Liver (tissue), 9 donors: ENCODE data around the gene POC1A. TPM values are rescaled to one million over a fixed set of nuclear protein-coding genes. Genes with fewer than 3 reads are reported as not detected.

ENCODE experiments used
- DNase-seq: peaks from one replicate; pipeline ENCODE4 v3.0.0-alpha.2; 2017; ENCODE audit warnings: low spot score
- H3K27ac ChIP-seq, 2 donors: one replicate each; pipeline ENCODE4 v1.7.0; 2013; ENCODE audit warnings: inconsistent platforms in 2 of 2, low read length in 2 of 2, control low read depth in 1 of 2, low read depth in 1 of 2, mild to moderate bottlenecking in 1 of 2
- H3K27me3 ChIP-seq, 4 donors: one replicate each; pipeline versions ENCODE4 v1.6.1 to v1.7.0; 2013; ENCODE audit warnings: low read length in 3 of 4, inconsistent platforms in 1 of 4, mild to moderate bottlenecking in 1 of 4, moderate library complexity in 1 of 4; ENCODE audit not compliant: control insufficient read depth in 4 of 4, insufficient read depth in 4 of 4
- H3K36me3 ChIP-seq, 4 donors: one replicate each; pipeline versions ENCODE4 v1.6.1 to v1.7.0; 2013; ENCODE audit warnings: low read length in 3 of 4, mild to moderate bottlenecking in 3 of 4, low read depth in 1 of 4, moderate library complexity in 1 of 4; ENCODE audit not compliant: control insufficient read depth in 4 of 4, insufficient read depth in 3 of 4
- H3K4me1 ChIP-seq, 4 donors: one replicate each; pipeline versions ENCODE4 v1.6.1 to v1.7.0; 2013; ENCODE audit warnings: low read length in 3 of 4, mild to moderate bottlenecking in 3 of 4, moderate library complexity in 1 of 4; ENCODE audit not compliant: control insufficient read depth in 4 of 4, insufficient read depth in 4 of 4
- H3K4me3 ChIP-seq, 3 donors: one replicate each; pipeline versions ENCODE4 v1.6.1 to v1.7.0; 2013; ENCODE audit warnings: low read length in 3 of 3, control low read depth in 1 of 3, low read depth in 1 of 3, mild to moderate bottlenecking in 1 of 3
- H3K9ac ChIP-seq, 2 donors: one replicate each; pipeline ENCODE4 v1.7.0; 2013; ENCODE audit warnings: low read length in 2 of 2, mild to moderate bottlenecking in 2 of 2, moderate library complexity in 2 of 2, control low read depth in 1 of 2, low read depth in 1 of 2
- H3K9me3 ChIP-seq, 4 donors: one replicate each; pipeline versions ENCODE4 v1.6.1 to v1.7.0; 2013; ENCODE audit warnings: low read length in 3 of 4; ENCODE audit not compliant: control insufficient read depth in 4 of 4
- ATF3 ChIP-seq: IDR thresholded peaks from 2 replicates; pipeline ENCODE4 v1.6.1; 2016; ENCODE audit warnings: antibody characterized with exemption
- CTCF ChIP-seq: fragments of 150-350 bp; IDR thresholded peaks from 2 replicates; pipeline ENCODE4 v1.5.1; 2017; ENCODE audit warnings: improper control_type of control experiment, low read depth, low read length; ENCODE audit not compliant: missing input control
- EGR1 ChIP-seq, 2 donors: IDR thresholded peaks; 2 replicates each; pipeline ENCODE4 v1.6.1; 2016 to 2018; ENCODE audit warnings: antibody characterized with exemption in 2 of 2, low read depth in 2 of 2
- FOXA1 ChIP-seq: IDR thresholded peaks from 2 replicates; pipeline ENCODE4 v1.6.1; 2016; ENCODE audit warnings: antibody characterized with exemption
- FOXA2 ChIP-seq: IDR thresholded peaks from 2 replicates; pipeline ENCODE4 v1.6.1; 2016; ENCODE audit warnings: antibody characterized with exemption
- GABPA ChIP-seq, 2 donors: IDR thresholded peaks in 1 of 2; conservative IDR thresholded peaks in 1 of 2; 2 replicates each; pipeline ENCODE4 v1.6.1; 2016; ENCODE audit warnings: antibody characterized with exemption in 2 of 2, mild to moderate bottlenecking in 1 of 2, moderate library complexity in 1 of 2
- HNF4A ChIP-seq, 2 donors: conservative IDR thresholded peaks; 2 replicates each; pipeline ENCODE4 v1.6.1; 2016; ENCODE audit warnings: antibody characterized with exemption in 2 of 2, mild to moderate bottlenecking in 2 of 2
- HNF4G ChIP-seq: IDR thresholded peaks from 2 replicates; pipeline ENCODE4 v1.6.1; 2016; ENCODE audit warnings: antibody characterized with exemption
- JUND ChIP-seq, 2 donors: IDR thresholded peaks; 2 replicates each; pipeline ENCODE4 v1.6.1; 2016; ENCODE audit warnings: antibody characterized with exemption in 2 of 2
- MAX ChIP-seq: IDR thresholded peaks from 2 replicates; pipeline ENCODE4 v1.6.1; 2016; ENCODE audit warnings: antibody characterized with exemption
- NR2F2 ChIP-seq: IDR thresholded peaks from 2 replicates; pipeline ENCODE4 v1.6.1; 2016; ENCODE audit warnings: antibody characterized with exemption
- RAD21 ChIP-seq, 2 donors: IDR thresholded peaks; 2 replicates each; pipeline ENCODE4 v1.6.1; 2016; ENCODE audit warnings: antibody characterized with exemption in 2 of 2, mild to moderate bottlenecking in 2 of 2
- REST ChIP-seq: IDR thresholded peaks from 2 replicates; pipeline ENCODE4 v1.6.1; 2016; ENCODE audit warnings: antibody characterized with exemption, mild to moderate bottlenecking
- RXRA ChIP-seq, 2 donors: IDR thresholded peaks; 2 replicates each; pipeline ENCODE4 v1.6.1; 2017 to 2018; ENCODE audit warnings: antibody characterized with exemption in 2 of 2, mild to moderate bottlenecking in 1 of 2
- SP1 ChIP-seq: IDR thresholded peaks from 2 replicates; pipeline ENCODE4 v1.6.1; 2018; ENCODE audit warnings: antibody characterized with exemption, mild to moderate bottlenecking
- TAF1 ChIP-seq: conservative IDR thresholded peaks from 2 replicates; pipeline ENCODE4 v1.6.1; 2016; ENCODE audit warnings: antibody characterized with exemption, mild to moderate bottlenecking
- YY1 ChIP-seq: IDR thresholded peaks from 2 replicates; pipeline ENCODE4 v1.6.1; 2016; ENCODE audit warnings: antibody characterized with exemption, mild to moderate bottlenecking
- ZBTB33 ChIP-seq: IDR thresholded peaks from 2 replicates; pipeline ENCODE4 v1.6.1; 2016; ENCODE audit warnings: antibody characterized with exemption
- WGBS: extraction: QIAGEN DNeasy Blood & Tissue Kit; methylation state at CpG from one replicate; pipeline ENCODE4 v1.1.7; 2013; 5-methylcytosine and 5-hydroxymethylcytosine counted together
- polyA plus RNA-seq, 2 donors: library from polyadenylated mRNA; stranded (reverse) in 1 of 2; unstranded in 1 of 2; fragments of 200-250 nt in 1 of 2; fragments of >200 nt in 1 of 2; fragmentation: Nextera tagmentation in 1 of 2; extraction: Ambion mirVana in 1 of 2; gene quantifications; one replicate each; pipeline versions ENCODE4 v1.2.1 to v1.2.3, GENCODE V29; 2013 to 2015
- total RNA-seq, 2 donors: library from RNA; depleted of rRNA; stranded (reverse); fragments of >200 nt; gene quantifications; one replicate each; pipeline ENCODE4 v1.2.3, GENCODE V29; 2014
- donor health status: healthy.
- donor health status: healthy.
- donor health status: healthy.
- donor health status: healthy.
- donor health status: healthy.

POC1A gene
- total and polyA plus RNA-seq, 4 donors: 1.4 to 12.7 (median 4.8) TPM

- no peak for TF ChIP-seq HNF4A (conservative IDR thresholded peaks at IDR 0.05)
- no peak for TF ChIP-seq REST
- no peak for TF ChIP-seq YY1
- TF ChIP-seq JUND (IDR thresholded peaks at IDR 0.05): no peak
- H3K27ac ChIP-seq: peak overlapping the region; percentile 65 to 72
- no peaks in the 10 kb centered on the region for H3K9me3 ChIP-seq
- H3K27me3 ChIP-seq: no peaks in the 10 kb centered on the region
- H3K9ac ChIP-seq: peak overlapping the region; percentile 4 to 89
- peaks cover 10 to 46% (median 41%) of the 10 kb centered on the region in 4 donors for H3K36me3 ChIP-seq
- peak overlapping the region; percentile 55 to 82 (median 74) for H3K4me3 ChIP-seq
- WGBS: 72% methylated on average over 5 of the region's 5 CpGs
- no peak for DNase-seq
- H3K4me1 ChIP-seq: peaks cover 10 to 71% (median 47%) of the 10 kb centered on the region in 4 donors
These were observed 46.9 kb upstream of the POC1A start for GRCh38 chr3:52200981-52201679.

GRCh38 chr3:52198643-52199608, 44.7 kb upstream of the POC1A start:
- Histone ChIP-seq H3K4me1 (peaks cover 10 to 49% (median 37%) of the 10 kb centered on the region in 4 donors), H3K36me3 (peaks cover 6 to 24% (median 21%) of the 10 kb centered on the region in 4 donors), H3K9me3 (no peaks in the 10 kb centered on the region), H3K27me3 (no peaks in the 10 kb centered on the region), H3K9ac (peak overlapping the region; percentile 77 to 94), H3K4me3 (peak overlapping the region; percentile 74 to 95 (median 82)), H3K27ac (peak overlapping the region; percentile 72 to 83)
- TF ChIP-seq JUND (IDR thresholded peaks at IDR 0.05): no peak
- no peak for TF ChIP-seq RAD21 (IDR thresholded peaks at IDR 0.05)
- peak; percentile 17 for TF ChIP-seq NR2F2
- TF ChIP-seq FOXA2: no peak
- TF ChIP-seq HNF4G: no peak
- no peak for TF ChIP-seq SP1
- no peak for TF ChIP-seq ATF3
- TF ChIP-seq MAX: no peak
- TF ChIP-seq ZBTB33: no peak
- TF ChIP-seq TAF1: no peak
- TF ChIP-seq CTCF: no peak
- peak; percentile 25 for TF ChIP-seq YY1
- TF ChIP-seq HNF4A (conservative IDR thresholded peaks at IDR 0.05): no peak
- TF ChIP-seq FOXA1: no peak
- TF ChIP-seq RXRA (IDR thresholded peaks at IDR 0.05): peak in 1 of 2 donors; percentile 29
- TF ChIP-seq GABPA (IDR thresholded peaks at IDR 0.05 in 1 of 2, conservative IDR thresholded peaks at IDR 0.05 in 1 of 2): no peak
- TF ChIP-seq REST: peak; percentile 19
- no peak for TF ChIP-seq EGR1 (IDR thresholded peaks at IDR 0.05; ENCODE audit: low read depth in 2 of 2)
- DNase-seq: no peak
- 19% methylated on average over 14 of the region's 14 CpGs for WGBS
